ENCODE measurements around the gene RAI1.

Gene RAI1

GRCh38 chr17:17849845-17850373, 168.7 kb downstream of the RAI1 start:
- peak; percentile 66 for DNase-seq

- no peak for DNase-seq
Observed at GRCh38 chr17:17851103-17852002, 170.1 kb downstream of the RAI1 start.

GRCh38 chr17:17852930-17853329, 171.7 kb downstream of the RAI1 start:
- no peak for DNase-seq

- DNase-seq, result no peak
Observed at GRCh38 chr17:17853811-17854447, 172.7 kb downstream of the RAI1 start.

GRCh38 chr17:17855976-17856375, 174.7 kb downstream of the RAI1 start:
- no peak for DNase-seq

GRCh38 chr17:17856386-17856785, 175.1 kb downstream of the RAI1 start:
- no peak for DNase-seq

GRCh38 chr17:17857496-17857895, 176.2 kb downstream of the RAI1 start:
- DNase-seq, result no peak

- no peak for DNase-seq
Observed at GRCh38 chr17:17859909-17860765, 178.9 kb downstream of the RAI1 start.

- peak; percentile 45 for DNase-seq
Observed at GRCh38 chr17:17860766-17861107, 179.5 kb downstream of the RAI1 start.

All from NCI-H510A (cell line).